Upper lobe of left lung (tissue), 4 donors: ENCODE results near the gene OR51E1.

Experiments used
- EP300 ChIP-seq, 4 donors: sonication (generic); formaldehyde crosslinking; IDR thresholded peaks; one replicate each; pipeline ENCODE4 v1.5.1; 2017; ENCODE audit warnings: antibody characterized with exemption in 4 of 4, control low read depth in 2 of 4
- POLR2AphosphoS5 ChIP-seq, 2 donors: sonication (generic); formaldehyde crosslinking; IDR thresholded peaks; one replicate each; pipeline ENCODE4 v1.5.1; 2017; ENCODE audit warnings: antibody characterized with exemption in 2 of 2

DNA sequence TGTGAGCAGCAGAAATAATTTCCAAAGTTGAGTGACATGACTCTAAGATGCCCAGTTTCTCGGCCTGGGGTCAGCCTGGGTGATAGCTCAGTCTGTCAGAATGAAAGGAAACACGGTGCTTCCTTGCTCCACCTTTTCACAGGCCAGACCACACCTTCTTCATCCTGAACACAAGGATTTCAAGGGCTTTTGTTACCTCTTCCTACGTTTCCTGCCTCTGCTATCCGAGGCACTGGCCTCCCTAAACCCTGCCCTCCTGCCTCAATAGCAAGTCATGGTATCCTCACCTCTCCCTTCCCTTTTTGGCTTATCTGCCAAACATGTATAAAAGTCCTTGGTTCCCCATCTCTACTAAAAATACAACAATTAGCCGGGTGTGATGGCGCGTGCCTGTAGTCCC, 1.7 kb upstream of the OR51E1 start:
- TF ChIP-seq POLR2AphosphoS5 (IDR thresholded peaks at IDR 0.05), result no peak
- TF ChIP-seq EP300 (IDR thresholded peaks at IDR 0.05), result no peak
